Activated CD8-positive, alpha-beta memory T cell treated with anti-CD3 and anti-CD28 coated beads for 4 hours (primary cell): Measurements from ENCODE around the gene NPIPB5.
"Not testable (repeated sequence)": the region's sequence is repeated elsewhere in the genome, so short reads cannot be mapped to it uniquely, and the experiment has no call there.

ENCODE experiments used
- DNase-seq, 2 donors: peaks; one replicate each; pipeline ENCODE4 v3.0.0-alpha.2; 2020; ENCODE audit warnings: low read depth in 2 of 2

The NPIPB5 gene

DNA sequence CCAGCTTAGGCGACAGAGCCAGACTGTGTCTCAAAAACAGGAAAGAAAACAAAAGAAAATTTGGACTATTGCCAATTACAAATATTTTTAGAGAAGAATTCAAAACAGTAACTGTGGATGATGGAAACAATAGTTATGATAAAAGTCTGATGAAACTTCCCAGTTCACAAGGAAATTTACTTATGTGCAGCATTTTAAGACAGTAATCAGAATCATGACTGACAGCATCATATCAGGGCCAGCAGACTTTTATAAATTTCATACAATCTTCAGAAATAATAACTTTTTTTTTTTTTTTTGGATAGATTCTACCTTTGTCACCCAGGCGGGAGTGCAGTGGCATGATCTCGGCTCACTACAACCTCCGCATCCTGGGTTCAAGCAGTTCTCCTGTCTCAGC, at the start of gene NPIPB5:
Gene NPIPB5, plus strand, starts transcription at position 301 of the 400 bp plus-strand sequence. CDS start 2,911 bp downstream, outside the sequence.
- not testable (repeated sequence) for DNase-seq

DNA sequence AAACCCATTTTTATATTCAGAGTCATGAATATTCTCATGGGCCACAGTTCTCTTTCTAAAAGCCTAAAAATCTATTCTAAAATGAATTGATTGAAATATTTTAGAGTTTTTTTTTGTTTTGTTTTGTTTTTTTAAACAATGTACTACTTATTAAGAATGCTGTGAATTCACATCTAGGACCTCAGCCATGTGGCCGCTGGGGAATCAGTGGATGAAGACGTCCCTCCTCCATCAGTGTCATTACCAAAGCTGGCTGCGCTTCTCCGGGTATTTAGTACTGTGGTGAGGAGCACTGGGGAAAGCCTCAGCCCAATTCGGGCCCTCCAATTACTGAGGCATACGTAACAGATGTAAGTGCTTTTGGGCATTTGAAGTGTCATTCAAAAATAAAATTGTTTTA, 41.8 kb upstream of the NPIPB5 start:
- DNase-seq, result not testable (repeated sequence)

DNA sequence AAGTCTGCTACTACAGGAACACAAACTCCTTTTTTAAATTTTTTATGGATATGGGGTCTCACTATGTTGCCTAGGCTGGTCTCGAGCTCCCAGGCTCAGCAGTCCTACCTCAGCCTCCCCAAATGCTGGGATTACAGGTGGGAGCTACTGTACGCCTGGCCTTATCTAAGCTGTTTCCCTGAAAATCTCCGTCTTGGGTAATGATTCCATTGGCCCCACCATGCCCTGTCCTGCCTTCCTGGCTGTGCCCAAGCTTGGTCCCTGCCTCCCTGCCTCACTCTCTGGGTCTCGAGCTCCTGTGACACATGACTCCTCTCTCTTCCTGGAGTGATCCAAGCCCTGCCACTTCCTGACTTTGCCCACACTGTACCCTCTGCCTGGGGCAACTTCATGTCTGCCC, 27.3 kb downstream of the NPIPB5 start:
- not testable (repeated sequence) for DNase-seq

DNA sequence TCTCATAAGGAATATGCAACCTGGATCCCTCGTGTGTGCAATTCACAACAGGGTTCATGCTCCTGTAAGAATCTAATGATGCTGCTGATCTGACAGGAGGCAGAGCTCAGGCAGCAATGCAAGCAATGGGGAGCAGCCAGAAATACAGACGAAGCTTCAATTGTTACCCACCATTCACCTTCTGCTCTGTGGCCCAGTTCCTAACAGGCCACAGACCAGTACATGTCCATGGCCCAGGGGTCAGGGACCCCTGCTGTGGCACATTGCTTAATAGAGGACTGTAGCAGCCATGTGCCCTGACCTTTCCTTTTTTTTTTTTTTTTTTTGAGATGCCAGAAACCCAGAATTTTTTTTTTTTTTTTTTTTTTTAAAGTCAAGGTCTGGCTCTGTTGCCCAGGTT, 34.1 kb downstream of the NPIPB5 start:
- not testable (repeated sequence) for DNase-seq

DNA sequence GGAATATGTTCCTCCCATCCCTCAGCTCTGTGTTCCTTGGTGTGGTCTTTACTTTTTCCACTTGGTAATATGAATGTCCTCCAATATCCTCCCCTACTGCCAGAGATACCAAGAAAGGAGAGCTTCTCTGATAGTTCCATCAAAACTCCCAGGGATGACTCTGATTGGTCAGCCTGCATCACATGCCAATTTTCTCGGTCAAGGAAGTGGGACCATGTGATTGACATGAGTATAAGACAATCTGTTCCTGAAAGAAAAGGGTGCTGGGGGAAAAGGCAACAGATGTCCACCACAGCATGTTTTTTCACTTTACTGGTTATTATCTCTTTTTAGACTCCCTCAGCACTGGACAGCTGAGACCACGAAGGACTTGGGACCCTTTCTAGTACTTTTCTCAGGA, 35.9 kb downstream of the NPIPB5 start:
- DNase-seq, result not testable (repeated sequence)

DNA sequence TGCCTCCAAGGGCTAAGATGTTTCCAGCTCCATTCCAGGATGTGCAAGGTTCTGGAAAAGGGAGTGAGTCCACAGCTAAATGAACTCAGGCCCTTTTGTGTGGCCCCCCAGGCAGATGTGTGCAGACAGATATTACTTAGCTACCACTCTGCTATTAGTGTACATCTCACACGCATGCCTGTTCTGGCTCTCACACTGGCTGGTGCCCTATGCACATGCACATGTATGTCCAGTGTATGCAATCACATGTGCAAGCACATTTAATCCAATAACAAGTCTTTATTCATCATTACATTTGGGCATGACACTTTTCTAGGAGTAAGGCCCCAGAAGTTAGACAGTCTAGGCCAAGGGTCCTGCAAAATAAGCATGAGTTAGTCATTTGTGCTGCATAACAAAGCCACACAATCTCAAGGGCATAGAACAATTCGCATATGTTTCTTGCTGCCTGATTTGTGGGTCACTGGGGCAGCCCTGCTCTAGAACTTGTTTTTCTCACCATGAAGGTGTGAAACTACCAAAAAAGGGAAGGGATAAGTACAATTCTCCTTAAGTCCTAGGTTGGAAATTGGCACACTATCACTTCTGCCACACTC, 36.6 kb downstream of the NPIPB5 start:
- not testable (repeated sequence) for DNase-seq

DNA sequence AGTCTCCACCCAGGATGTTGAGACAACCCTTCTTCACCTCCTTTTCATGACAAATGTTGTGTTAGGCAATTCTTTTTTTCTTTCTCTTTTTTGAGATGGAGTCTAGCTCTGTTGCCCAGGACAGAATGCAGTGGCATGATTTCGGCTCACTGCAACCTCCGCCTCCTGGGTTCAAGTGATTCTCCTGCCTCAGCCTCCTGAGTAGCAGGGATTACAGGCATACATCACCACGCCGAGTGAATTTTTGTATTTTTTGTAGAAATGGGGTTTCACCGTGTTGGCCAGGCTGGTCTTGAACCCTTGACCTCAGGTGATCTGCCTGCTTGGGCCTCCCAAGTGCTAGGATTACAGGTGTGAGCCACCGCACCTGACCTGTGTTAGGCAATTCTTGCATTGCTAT, 39.2 kb downstream of the NPIPB5 start:
- not testable (repeated sequence) for DNase-seq

DNA sequence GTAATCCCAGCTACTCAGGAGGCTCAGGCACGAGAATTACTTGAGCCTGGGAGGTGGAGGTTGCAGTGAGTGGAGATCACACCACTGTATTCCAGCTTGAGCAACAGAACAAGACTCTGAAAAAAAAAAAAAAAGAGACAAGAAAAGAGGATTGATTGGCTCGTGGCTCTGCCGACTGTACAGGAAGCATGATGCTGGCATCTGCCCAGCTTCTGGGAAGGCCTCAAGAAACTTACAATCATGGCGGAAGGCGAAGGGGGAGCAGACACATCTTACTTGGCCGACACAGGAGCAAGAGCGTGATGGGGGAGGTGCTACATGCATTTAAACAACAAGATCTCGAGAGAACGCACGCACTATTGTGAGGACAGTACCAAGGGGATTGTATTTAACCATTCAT, 40.5 kb downstream of the NPIPB5 start:
- DNase-seq, result not testable (repeated sequence)

DNA sequence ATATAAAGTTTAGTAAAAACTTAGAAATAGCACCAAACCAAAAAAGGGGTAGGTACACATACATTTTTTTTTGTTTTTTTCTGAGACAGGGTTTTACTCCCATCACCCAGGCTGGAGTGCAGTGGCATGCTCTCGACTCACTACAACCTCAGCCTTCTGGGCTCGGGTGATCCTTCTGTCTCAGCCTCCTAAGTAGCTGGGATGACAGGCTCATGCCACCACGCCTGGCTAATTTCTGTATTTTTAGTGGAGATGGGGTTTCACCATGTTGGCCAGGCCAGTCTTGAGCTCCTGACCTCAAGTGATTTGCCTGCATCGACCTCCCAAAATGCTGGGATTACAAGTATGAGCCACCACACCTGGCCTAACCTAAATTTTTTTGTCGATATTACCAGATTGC, 41.0 kb downstream of the NPIPB5 start:
- not testable (repeated sequence) for DNase-seq

DNA sequence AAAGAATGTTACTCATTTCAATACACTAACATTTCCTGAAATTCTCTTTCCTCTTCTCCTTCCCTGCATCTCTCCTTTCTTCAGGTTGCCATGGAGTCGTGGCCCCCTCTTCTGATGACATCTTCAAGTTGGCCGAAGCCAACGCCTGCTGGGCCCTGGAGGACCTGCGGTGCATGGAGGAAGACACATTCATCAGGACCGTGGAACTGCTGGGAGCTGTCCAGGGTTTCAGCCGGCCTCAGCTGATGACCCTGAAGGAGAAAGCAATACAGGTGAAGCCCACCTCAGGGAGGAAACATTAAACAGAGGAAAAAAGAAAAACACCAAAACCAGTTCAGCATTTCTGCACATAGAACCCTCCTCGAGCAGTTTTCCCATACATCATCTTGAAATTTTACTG, 46.1 kb downstream of the NPIPB5 start:
- not testable (repeated sequence) for DNase-seq
